Hematopoietic multipotent progenitor cell treated with erythropoietin and hydrocortisone succinate and interleukin-3 and kit ligand, for 17 days (in vitro differentiated cells): ENCODE measurements around the gene GNAQ.
A peak's percentile ranks its signal among the peaks of the same experiment; 100 is the strongest.

Source experiments
- DNase-seq: peaks from one replicate; pipeline ENCODE4 v3.0.0-alpha.2; 2015; ENCODE audit warnings: low spot score

GNAQ gene

GRCh38 chr9:77815260-77815659, 216.4 kb downstream of the GNAQ start:
- DNase-seq = no peak

DNA sequence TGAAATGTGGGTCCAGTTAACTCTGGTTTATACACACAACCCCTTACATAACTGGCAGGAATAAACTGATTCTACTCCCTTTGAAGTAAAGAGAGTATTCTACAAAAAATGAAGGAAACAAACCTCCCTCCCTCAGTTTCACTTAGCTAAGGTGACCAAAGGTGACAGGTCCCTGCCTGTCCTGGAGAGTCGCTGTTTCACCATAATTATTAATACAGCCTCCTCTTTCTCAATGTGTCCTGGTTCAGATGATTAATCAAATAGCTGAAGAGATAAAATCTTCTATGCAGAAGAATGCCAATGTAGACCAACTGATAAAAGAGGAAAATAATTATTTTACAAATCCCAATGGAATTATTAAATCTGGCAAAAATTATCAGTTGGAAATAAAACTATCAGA, 219.8 kb downstream of the GNAQ start:
- DNase-seq = no peak

DNA sequence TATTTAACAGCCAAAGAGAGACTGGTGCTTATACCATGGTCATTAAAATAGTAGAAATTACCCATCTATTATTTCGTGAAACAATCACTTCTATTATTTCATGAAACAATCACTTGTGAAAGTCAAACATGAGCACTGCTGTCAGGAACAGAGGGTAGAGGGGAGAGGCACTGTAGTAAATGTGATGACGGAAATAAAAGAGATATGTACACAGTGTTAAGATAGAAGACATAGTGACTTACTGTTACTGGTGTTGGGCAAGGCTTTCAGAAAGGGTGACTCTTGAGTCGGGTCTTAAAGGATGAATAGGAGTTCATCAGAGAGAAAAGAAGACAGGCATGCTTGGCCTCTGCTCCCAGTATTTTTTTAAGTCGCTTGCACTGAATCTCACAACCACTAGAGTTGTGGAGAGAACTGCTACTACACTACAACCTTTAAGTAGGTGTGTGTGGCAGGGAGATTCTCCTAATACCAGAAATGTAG, 220.9 kb downstream of the GNAQ start:
- no peak for DNase-seq

DNA sequence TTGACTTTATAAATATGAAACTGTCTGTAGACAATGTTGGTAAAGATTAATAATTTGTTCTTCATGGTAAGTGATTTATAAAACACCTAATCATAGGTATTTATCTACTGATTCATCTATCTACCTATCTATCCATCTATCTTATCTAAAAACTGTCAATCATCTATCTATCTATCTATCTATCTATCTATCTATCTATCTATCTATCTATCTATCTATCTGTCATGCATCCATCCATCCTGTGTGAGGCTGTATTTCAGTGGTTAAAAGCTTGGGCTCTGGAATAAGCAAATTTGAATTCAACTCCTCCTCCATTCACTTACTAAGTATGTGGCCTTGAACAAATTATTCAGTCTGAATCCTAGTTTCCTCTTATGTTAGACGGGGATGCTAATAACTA, 221.6 kb downstream of the GNAQ start:
- DNase-seq = no peak

GRCh38 chr9:77809552-77809951, 222.1 kb downstream of the GNAQ start:
- no peak for DNase-seq

DNA sequence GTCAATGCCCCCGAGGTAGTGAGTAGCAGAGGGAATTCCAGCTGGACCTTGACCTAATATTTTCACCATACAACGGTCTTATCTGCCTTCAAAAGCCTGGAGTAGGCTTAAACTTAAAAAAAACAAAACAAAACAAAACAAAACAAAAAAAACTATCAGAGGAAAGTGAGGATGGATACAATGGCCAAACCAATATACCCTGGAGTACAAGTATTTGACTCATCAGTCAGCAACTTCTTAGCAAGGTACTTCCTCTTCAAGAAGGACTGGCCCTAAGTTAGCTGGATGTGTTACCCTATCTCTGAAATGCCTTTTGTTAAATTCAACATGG, 222.9 kb downstream of the GNAQ start:
- no peak for DNase-seq

DNA sequence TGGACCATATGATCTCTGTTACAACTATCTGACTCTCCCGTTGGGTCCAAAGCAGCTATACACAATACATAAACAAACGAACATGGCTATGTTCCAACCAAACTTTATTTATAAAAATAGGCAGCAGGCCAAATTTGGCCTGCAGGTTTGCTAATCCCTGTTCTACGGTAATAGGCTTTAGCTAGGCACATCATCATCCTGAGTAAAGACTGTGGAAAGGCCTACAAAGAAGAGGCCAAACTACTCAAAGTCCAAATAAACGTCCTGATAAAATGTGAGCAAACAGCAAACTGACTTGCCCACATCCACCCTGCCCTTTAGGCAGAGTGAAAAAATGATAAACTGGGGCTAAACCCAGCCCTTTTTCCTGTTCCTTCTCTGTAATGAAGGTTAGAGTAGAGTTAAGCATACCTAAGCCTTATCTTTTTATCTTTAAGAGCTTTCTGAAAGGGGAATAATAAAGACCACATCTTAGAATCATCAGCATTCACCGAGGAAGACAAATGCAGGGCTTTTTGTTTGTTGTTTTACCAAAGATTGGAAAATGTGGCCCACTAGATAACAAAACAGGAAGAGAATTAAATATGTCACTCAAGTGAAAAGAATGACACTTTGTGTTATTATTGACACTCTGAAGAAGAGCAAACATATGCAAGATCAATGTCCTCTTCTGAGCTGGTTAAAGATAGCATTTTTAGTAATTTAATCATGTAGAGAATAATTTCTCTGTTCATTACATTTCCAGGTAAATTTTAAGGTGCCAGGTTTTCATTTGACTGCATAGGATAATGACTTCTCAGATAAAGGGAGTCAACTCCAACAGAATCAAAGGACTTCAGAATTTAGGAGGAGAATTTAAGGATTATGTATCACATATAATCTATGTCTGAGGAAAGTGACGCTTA, 223.5 kb downstream of the GNAQ start:
- DNase-seq = no peak

- peak; percentile 16 for DNase-seq
Observed at GRCh38 chr9:77807281-77807683, 224.3 kb downstream of the GNAQ start.

DNA sequence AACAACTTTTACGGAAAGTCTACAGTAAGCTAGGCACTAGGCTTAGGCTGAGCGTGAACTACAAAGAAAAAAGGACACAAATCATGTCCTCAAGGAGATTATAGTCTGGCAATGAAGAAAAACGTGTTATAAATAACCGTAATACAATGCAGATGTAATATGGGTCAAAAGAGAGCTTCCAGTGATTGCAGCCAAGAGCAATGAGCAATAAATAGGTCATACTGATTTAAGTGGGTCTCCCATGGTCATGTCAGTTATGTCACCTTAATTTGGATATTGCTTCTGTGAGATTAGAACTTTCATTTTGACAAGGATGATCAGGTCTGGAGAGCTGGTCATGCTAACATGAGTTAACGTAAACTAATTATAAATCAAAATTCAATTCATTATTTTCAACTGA, 224.9 kb downstream of the GNAQ start:
- no peak for DNase-seq

DNA sequence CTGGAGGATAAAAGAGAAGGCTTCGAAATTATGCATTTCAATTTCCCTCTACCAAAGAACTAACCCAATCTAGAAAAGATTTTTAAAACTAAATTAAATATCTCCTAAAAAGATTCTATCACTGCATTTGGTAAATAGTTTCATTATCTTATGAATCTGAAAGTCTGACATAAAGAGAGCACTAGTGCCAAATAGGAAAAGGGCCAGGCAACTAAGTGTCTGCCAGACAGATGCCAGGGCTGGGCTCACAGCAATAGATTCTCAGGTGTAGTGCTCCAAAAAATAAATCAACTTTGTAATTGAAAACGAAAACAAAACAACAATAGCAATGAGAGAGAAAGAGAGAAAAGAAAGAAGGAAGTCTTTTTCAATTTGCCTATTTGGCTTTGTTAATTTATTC, 225.8 kb downstream of the GNAQ start:
- DNase-seq = no peak

GRCh38 chr9:77803423-77803822, 228.2 kb downstream of the GNAQ start:
- DNase-seq = no peak

DNA sequence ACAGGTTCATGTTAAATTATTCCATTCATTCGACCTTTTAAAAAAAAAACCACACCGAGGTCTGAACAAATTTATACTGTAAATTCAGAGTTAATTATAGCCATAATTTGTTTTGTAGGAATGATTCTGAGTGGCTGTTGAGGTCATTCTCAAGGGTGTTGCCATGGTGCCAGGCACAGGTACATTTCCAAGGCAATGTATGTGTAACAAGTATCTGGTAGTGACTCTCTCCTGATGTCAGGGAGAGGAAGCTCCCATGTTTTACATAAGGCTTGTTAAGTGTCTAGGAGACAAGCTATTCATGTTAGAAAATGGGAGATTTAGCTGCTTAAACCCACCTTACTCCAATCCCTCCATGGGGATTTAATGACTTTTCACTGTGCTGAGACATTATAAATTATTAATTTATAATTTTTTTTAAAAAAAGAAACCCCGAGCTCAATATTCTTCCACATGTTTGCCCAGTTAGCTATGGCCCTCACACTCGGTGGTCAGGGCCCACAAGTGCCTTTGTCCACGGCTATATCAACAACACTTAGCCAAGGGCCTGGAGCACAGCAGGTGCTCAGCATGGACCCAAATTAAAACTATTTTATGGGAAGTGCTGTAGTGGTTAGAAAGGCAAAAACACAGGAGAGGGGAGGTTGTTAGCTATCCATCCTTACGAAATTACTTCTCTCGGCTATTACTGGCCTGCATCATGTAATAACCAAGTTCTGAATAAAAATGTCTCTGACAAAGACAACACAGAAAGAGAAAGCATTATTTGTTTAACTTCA, 228.9 kb downstream of the GNAQ start:
- DNase-seq = no peak

GRCh38 chr9:77802064-77802463, 229.5 kb downstream of the GNAQ start:
- no peak for DNase-seq

DNA sequence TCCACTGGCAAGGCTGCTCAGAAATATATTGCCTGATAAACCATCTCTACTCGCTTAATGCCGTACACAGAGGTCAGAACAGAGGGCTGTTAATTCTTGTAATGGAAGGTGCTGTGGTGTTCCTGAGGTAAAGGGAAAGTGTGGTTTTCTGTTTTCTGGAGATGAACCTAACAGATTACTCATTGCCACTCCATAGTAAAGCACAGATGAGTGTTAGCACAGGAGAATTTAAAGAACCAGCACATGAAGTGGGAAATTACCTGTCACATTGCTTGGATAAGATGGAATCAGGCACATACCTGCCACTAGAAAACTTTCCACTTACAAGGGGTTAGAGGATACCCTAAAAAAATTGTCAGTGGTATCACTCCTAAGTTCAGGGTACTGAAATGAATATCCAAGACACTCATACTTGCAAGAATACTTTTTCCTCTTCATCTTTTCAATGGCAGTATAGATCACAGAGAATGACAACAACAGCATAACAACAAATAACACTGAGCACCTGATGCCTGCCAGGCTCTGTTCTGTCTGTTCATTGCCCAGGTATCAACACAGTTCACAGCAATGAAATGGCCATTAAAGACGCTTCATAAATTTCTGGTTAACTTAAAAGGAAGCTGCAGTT, 230.6 kb downstream of the GNAQ start:
- no peak for DNase-seq

DNA sequence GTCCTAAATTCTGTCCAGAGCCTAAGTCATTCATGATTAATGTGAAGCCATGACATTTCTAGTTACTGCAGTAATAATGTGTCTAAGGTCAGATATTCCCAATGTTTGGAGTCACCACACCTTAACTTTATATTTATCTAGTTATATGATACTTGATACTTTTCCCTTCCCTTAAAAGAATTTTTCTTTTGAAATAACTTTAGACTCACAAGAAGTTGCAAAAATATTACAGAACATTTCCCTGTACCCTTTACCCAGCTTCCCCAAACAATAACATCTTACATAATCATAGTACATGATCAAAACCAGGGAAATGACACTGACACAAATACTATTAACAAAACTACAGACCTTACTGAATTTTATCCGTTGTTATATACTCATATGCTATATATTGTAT, 233.5 kb downstream of the GNAQ start:
- no peak for DNase-seq

DNA sequence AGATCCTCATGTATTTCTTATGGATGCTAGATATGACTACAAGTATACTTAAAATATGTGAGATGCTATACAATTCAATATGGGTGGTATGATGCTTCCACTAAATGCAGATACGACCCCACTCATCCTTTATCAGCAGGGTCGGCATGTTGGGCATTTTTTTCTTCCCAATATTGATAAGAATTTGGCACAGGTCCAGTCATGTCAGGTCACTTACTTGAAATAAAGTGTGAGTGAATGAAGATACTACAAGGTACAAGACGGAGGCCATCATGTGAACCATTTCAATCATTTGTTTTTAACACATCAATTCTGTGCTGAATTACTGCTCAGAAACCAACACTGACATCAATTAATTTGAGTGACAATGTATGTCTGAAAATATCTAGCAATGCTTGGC, 236.6 kb downstream of the GNAQ start:
- DNase-seq = peak; percentile 15

GRCh38 chr9:77793849-77794248, 237.8 kb downstream of the GNAQ start:
- no peak for DNase-seq

DNA sequence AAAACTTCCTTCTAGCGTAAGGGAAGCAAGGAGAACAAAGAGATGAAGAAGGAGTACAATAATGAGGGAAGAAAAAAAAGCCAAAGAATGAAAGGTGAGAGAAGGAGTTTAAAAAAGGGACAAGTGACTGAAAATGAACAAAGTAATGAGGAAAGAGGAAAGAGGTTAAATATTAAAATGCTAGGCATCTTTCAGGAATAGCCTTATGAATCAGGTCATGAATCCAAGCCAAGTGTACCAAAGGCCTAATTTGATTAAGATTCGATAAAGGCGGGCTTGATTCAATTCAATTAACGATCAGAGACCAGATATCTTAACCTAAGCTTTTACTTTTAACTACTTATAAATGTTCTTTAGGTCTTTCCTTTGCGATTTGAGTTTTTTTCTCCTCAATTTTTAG, 241.7 kb downstream of the GNAQ start:
- no peak for DNase-seq

DNA sequence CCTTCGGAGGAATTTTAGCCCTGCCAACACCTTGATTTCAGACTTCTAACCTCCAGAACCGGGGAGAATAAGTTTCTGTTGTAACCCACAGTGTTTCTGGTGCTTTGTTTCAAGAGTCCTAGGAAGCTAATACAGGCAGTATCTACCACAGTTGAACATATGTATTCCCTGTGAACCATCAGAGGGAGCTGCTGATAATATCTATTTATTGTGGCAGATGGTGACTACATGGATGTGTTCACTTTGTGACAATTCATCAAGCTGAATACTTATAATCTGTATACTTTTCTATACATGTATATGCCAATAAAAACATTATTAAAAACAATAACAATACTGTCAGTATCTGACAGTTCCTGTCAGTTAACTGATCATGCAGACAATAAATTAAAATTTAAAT, 246.3 kb downstream of the GNAQ start:
- DNase-seq = no peak

DNA sequence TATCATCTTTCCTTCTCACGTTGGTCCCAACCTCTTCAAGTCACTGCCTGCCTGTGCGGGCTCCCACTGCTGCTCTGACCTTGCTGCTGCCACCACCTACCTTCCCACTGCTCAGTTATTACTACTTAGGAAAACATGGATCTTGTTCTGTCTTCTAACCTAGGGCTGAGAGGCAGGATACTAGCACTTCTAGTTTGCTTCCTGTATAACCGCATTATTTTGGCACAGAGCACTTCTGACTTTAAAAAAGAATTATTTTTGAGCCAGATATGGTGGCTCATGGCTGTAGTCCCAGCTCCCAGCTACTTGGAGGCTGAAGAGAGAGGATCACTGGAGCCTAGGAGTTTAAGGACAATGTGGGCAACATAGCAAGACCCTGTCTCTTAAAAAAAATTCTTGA, 248.1 kb downstream of the GNAQ start:
- DNase-seq = no peak

GRCh38 chr9:77779010-77779409, 252.6 kb downstream of the GNAQ start:
- no peak for DNase-seq

- no peak for DNase-seq
Observed at GRCh38 chr9:77773381-77773780, 258.2 kb downstream of the GNAQ start.

GRCh38 chr9:77772646-77773045, 259.0 kb downstream of the GNAQ start:
- no peak for DNase-seq
